ENCODE results near the gene NOP53. TPM values are rescaled to one million over a fixed set of nuclear protein-coding genes. Genes with fewer than 3 reads are reported as not detected.
"Not testable (repeated sequence)": the region's sequence is repeated elsewhere in the genome, so short reads cannot be mapped to it uniquely, and the experiment has no call there.

NOP53 gene
- total and polyA plus RNA-seq, 7 experiments from 2014 or later, result 316 to 1,143 (median 681) TPM

- Histone ChIP-seq H3K27me3 (ENCODE audit: control insufficient read depth in 2 of 2, insufficient read depth in 2 of 2, low read length in 2 of 2) (no peaks in the 10 kb centered on the region), H3K4me3 (ENCODE audit: low read length) (no peak overlapping the region), H3K4me1 (ENCODE audit: control insufficient read depth in 2 of 2, insufficient read depth in 2 of 2, low read length in 2 of 2) (no peaks in the 10 kb centered on the region), H3K36me3 (ENCODE audit: control insufficient read depth in 2 of 3, insufficient read depth in 3 of 3, low read length in 3 of 3) (no peaks in the 10 kb centered on the region), H3K9me3 (ENCODE audit: control insufficient read depth in 2 of 3, low read length in 3 of 3) (no peaks in the 10 kb centered on the region), H3K27ac (ENCODE audit: low read depth, low read length) (no peak overlapping the region)
- ATAC-seq (no peak), DNase-seq (no peak)
- CTCF ChIA-PET, result no interaction called here
- Mint-ChIP-seq H3K9me3 (no peaks in the 10 kb centered on the region), H3K27ac (no peak overlapping the region), H3K4me3 (no peak overlapping the region), H3K4me1 (peaks cover 0 to 19% (median 7%) of the 10 kb centered on the region in 7 donors), H3K27me3 (peaks cover 0 to 7% (median 0%) of the 10 kb centered on the region in 5 donors), H3K36me3 (peaks cover 0 to 4% (median 0%) of the 10 kb centered on the region in 5 donors)
- POLR2A ChIA-PET, result interaction anchor here (1.0 kb wide), 1 partner anchor 12 kb away, joined by 3 read pairs; no protein-coding TSS in a partner anchor
- intact Hi-C loops (cut with micrococcal nuclease), result loop anchor here (1.0 kb wide), 1 partner anchor 22 kb away; no protein-coding TSS in a partner anchor
These were observed 21.3 kb downstream of the NOP53 start for GRCh38 chr19:47766670-47767069.

DNA sequence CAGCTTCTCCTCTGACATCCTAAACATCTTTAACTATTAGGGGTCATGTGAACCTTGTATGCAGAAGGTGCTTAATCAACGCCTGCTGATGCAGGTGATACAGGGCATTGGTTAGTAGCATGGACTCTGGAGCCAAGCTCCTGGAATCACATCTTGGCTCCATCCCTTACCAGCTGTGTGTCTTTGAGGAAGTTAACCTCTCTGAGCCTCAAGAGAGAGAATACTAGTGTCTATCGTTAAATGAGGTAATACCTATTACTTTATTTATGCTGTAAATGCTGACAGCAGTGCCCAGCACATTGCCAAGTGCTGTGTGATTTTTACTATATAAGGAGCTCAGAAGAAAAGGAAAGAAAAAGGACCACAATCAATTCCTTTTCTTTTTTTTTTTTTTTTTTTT is 22.0 kb downstream of the NOP53 start:
- H3K4me1 Mint-ChIP-seq, result peaks cover 0 to 19% (median 7%) of the 10 kb centered on the region in 7 donors

DNA sequence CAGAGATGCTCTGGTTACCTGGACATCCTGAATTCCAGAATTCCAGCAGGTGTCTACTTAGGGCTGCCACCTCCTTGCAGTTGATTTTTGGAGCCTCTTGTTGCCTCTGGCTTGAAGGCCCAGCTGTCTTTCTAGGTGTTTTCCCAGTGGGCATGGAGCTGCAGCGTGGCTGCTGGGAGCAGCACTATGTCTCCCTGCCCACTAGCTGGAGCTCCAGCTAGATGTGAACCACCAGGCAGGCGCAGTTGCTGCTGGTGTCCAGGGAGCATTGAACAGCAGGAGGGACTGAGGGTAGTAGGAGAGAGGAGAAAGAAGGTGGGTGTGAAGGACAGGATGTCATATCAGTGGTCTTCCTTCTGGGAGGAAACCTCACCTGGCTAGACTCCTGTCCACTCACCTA is 23.3 kb downstream of the NOP53 start:
- DNase-seq (no peak), ATAC-seq (no peak)
- H3K27me3 ChIP-seq (ENCODE audit: control insufficient read depth in 2 of 2, insufficient read depth in 2 of 2, low read length in 2 of 2), result no peaks in the 10 kb centered on the region
- peaks cover 0 to 8% (median 0%) of the 10 kb centered on the region in 5 donors for H3K27me3 Mint-ChIP-seq
- H3K4me3 ChIP-seq (ENCODE audit: low read length), result no peak overlapping the region
- no peak overlapping the region for H3K27ac Mint-ChIP-seq
- POLR2A ChIA-PET, result no interaction called here
- no peaks in the 10 kb centered on the region for H3K9me3 ChIP-seq (ENCODE audit: control insufficient read depth in 2 of 3, low read length in 3 of 3)
- H3K4me1 ChIP-seq (ENCODE audit: control insufficient read depth in 2 of 2, insufficient read depth in 2 of 2, low read length in 2 of 2), result no peaks in the 10 kb centered on the region
- no peak overlapping the region for H3K4me3 Mint-ChIP-seq
- intact Hi-C loops (cut with micrococcal nuclease), result no loop called here
- no peaks in the 10 kb centered on the region for H3K9me3 Mint-ChIP-seq
- CTCF ChIA-PET, result interaction anchor here (0.8 kb wide), 1 partner anchor 79 kb away, joined by 3 read pairs; no protein-coding TSS in a partner anchor
- peaks cover 0 to 19% (median 7%) of the 10 kb centered on the region in 7 donors for H3K4me1 Mint-ChIP-seq
- peaks cover 0 to 4% (median 0%) of the 10 kb centered on the region in 5 donors for H3K36me3 Mint-ChIP-seq
- no peak overlapping the region for H3K27ac ChIP-seq (ENCODE audit: low read depth, low read length)
- no peaks in the 10 kb centered on the region for H3K36me3 ChIP-seq (ENCODE audit: control insufficient read depth in 2 of 3, insufficient read depth in 3 of 3, low read length in 3 of 3)

More for the DNA sequence above, 22.0 kb downstream of the NOP53 start:
- POLR2A ChIA-PET, result interaction anchor here (1.0 kb wide), 1 partner anchor 13 kb away, joined by 3 read pairs; no protein-coding TSS in a partner anchor
- Histone ChIP-seq H3K36me3 (ENCODE audit: control insufficient read depth in 2 of 3, insufficient read depth in 3 of 3, low read length in 3 of 3) (no peaks in the 10 kb centered on the region), H3K4me1 (ENCODE audit: control insufficient read depth in 2 of 2, insufficient read depth in 2 of 2, low read length in 2 of 2) (no peaks in the 10 kb centered on the region), H3K27me3 (ENCODE audit: control insufficient read depth in 2 of 2, insufficient read depth in 2 of 2, low read length in 2 of 2) (no peaks in the 10 kb centered on the region), H3K27ac (ENCODE audit: low read depth, low read length) (no peak overlapping the region), H3K9me3 (ENCODE audit: control insufficient read depth in 2 of 3, low read length in 3 of 3) (no peaks in the 10 kb centered on the region), H3K4me3 (ENCODE audit: low read length) (no peak overlapping the region)
- intact Hi-C loops (cut with micrococcal nuclease), result no loop called here
- CTCF ChIA-PET, result interaction anchor here (0.6 kb wide), 1 partner anchor 211 kb away, joined by 3 read pairs; no protein-coding TSS in a partner anchor
- ATAC-seq (no peak), DNase-seq (no peak)
- Mint-ChIP-seq H3K27me3 (peaks cover 0 to 8% (median 0%) of the 10 kb centered on the region in 5 donors), H3K36me3 (peaks cover 0 to 4% (median 0%) of the 10 kb centered on the region in 5 donors), H3K27ac (peak overlapping the region in 1 of 9 donors; percentile 55), H3K9me3 (no peaks in the 10 kb centered on the region), H3K4me3 (no peak overlapping the region)

GRCh38 chr19:47769534-47769933 is 24.2 kb downstream of the NOP53 start:
- peaks cover 0 to 19% (median 7%) of the 10 kb centered on the region in 7 donors for H3K4me1 Mint-ChIP-seq
- H3K27ac ChIP-seq (ENCODE audit: low read depth, low read length), result no peak overlapping the region
- H3K27ac Mint-ChIP-seq, result peak overlapping the region in 2 of 9 donors; percentile 10 to 85
- H3K4me3 Mint-ChIP-seq, result no peak overlapping the region
- no peak overlapping the region for H3K4me3 ChIP-seq (ENCODE audit: low read length)
- H3K4me1 ChIP-seq (ENCODE audit: control insufficient read depth in 2 of 2, insufficient read depth in 2 of 2, low read length in 2 of 2), result no peaks in the 10 kb centered on the region
- H3K27me3 ChIP-seq (ENCODE audit: control insufficient read depth in 2 of 2, insufficient read depth in 2 of 2, low read length in 2 of 2), result no peaks in the 10 kb centered on the region
- peaks cover 0 to 8% (median 0%) of the 10 kb centered on the region in 5 donors for H3K27me3 Mint-ChIP-seq
- no peaks in the 10 kb centered on the region for H3K9me3 ChIP-seq (ENCODE audit: control insufficient read depth in 2 of 3, low read length in 3 of 3)
- DNase-seq (no peak), ATAC-seq (no peak)
- H3K36me3 Mint-ChIP-seq, result peaks cover 0 to 4% (median 0%) of the 10 kb centered on the region in 5 donors
- no peaks in the 10 kb centered on the region for H3K36me3 ChIP-seq (ENCODE audit: control insufficient read depth in 2 of 3, insufficient read depth in 3 of 3, low read length in 3 of 3)
- POLR2A ChIA-PET, result no interaction called here
- CTCF ChIA-PET, result no interaction called here
- no peaks in the 10 kb centered on the region for H3K9me3 Mint-ChIP-seq
- intact Hi-C loops (cut with micrococcal nuclease), result no loop called here

- H3K36me3 Mint-ChIP-seq; H3K27ac ChIP-seq (ENCODE audit: low read depth, low read length); H3K36me3 ChIP-seq (ENCODE audit: control insufficient read depth in 2 of 3, insufficient read depth in 3 of 3, low read length in 3 of 3); H3K4me3 ChIP-seq (ENCODE audit: low read length); H3K4me3 Mint-ChIP-seq; H3K27me3 ChIP-seq (ENCODE audit: control insufficient read depth in 2 of 2, insufficient read depth in 2 of 2, low read length in 2 of 2); H3K9me3 Mint-ChIP-seq; H3K27me3 Mint-ChIP-seq; intact Hi-C loops (cut with micrococcal nuclease); H3K9me3 ChIP-seq (ENCODE audit: control insufficient read depth in 2 of 3, low read length in 3 of 3); H3K4me1 ChIP-seq (ENCODE audit: control insufficient read depth in 2 of 2, insufficient read depth in 2 of 2, low read length in 2 of 2); ATAC-seq; CTCF ChIA-PET; DNase-seq: not testable (repeated sequence)
- Mint-ChIP-seq H3K27ac (peak overlapping the region in 1 of 9 donors; percentile 28), H3K4me1 (peaks cover 0 to 19% (median 7%) of the 10 kb centered on the region in 7 donors)
- POLR2A ChIA-PET, result interaction anchor here (0.7 kb wide), 1 partner anchor 1057 kb away, joined by 6 read pairs; no protein-coding TSS in a partner anchor
These were observed 25.9 kb downstream of the NOP53 start for GRCh38 chr19:47771291-47771690.

DNA sequence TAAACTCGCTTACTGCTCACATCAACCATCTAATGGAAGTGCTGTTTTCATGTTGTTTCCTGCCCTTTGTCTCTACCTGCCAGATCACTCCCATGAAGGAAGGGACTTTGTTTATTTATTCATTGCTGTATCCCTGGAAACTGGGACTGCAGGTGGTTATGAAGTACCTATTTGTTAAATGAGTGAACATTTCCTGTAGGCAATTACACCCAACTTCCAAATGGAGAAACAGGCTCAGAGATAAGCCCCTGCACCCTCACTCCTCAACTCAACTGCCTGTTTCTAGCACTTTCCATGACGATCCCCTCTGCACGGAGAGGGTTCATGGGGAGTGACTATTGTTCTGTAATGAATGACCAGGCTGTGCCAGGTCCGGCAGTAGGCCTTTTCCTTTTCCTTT is 31.2 kb downstream of the NOP53 start:
- Mint-ChIP-seq H3K4me1 (peaks cover 6 to 32% (median 29%) of the 10 kb centered on the region in 7 donors), H3K36me3 (peaks cover 0 to 7% (median 4%) of the 10 kb centered on the region in 5 donors), H3K27ac (peak overlapping the region in 3 of 9 donors; percentile 17 to 63 (median 30)), H3K4me3 (peak overlapping the region in 7 of 10 donors; percentile 1 to 36 (median 7)), H3K9me3 (no peaks in the 10 kb centered on the region), H3K27me3 (peaks cover 0 to 1% (median 0%) of the 10 kb centered on the region in 5 donors)
- peaks cover 0 to 15% (median 6%) of the 10 kb centered on the region in 3 experiments for H3K36me3 ChIP-seq (ENCODE audit: control insufficient read depth in 2 of 3, insufficient read depth in 3 of 3, low read length in 3 of 3)
- no peak overlapping the region for H3K4me3 ChIP-seq (ENCODE audit: low read length)
- no peaks in the 10 kb centered on the region for H3K27me3 ChIP-seq (ENCODE audit: control insufficient read depth in 2 of 2, insufficient read depth in 2 of 2, low read length in 2 of 2)
- ChIA-PET CTCF (interaction anchor here (0.6 kb wide), 1 partner anchor 10 kb away, joined by 3 read pairs; no protein-coding TSS in a partner anchor), POLR2A (no interaction called here)
- intact Hi-C loops (cut with micrococcal nuclease), result loop anchor here in 1 of 2 donors (5.0 kb wide), 1 partner anchor 736 kb away; the partner anchor contains the start of gene LMTK3
- DNase-seq (no peak), ATAC-seq (no peak)
- H3K27ac ChIP-seq (ENCODE audit: low read depth, low read length), result no peak overlapping the region
- H3K4me1 ChIP-seq (ENCODE audit: control insufficient read depth in 2 of 2, insufficient read depth in 2 of 2, low read length in 2 of 2), result peaks cover 8 to 19% of the 10 kb centered on the region in 2 donors
- no peaks in the 10 kb centered on the region for H3K9me3 ChIP-seq (ENCODE audit: control insufficient read depth in 2 of 3, low read length in 3 of 3)
